ENCODE measurements around the gene PYROXD2. TPM values are rescaled to one million over a fixed set of nuclear protein-coding genes. Genes with fewer than 3 reads are reported as not detected.

Gene PYROXD2
- polyA plus RNA-seq, 1 donor from 2014 or later: 0.11 TPM

GRCh38 chr10:98337484-98337883, 77.5 kb downstream of the PYROXD2 start:
- no peaks in the 10 kb centered on the region for H4K20me1 ChIP-seq (ENCODE audit: insufficient read depth)
- no peaks in the 10 kb centered on the region for H3K27me3 ChIP-seq (ENCODE audit: insufficient read depth, low read depth, low read length)
- no peaks in the 10 kb centered on the region for H3K36me3 ChIP-seq (ENCODE audit: insufficient read depth, low read length)
- H2AFZ ChIP-seq (ENCODE audit: low read depth, low read length): no peak overlapping the region
- no peaks in the 10 kb centered on the region for H3K9me2 ChIP-seq (ENCODE audit: insufficient read depth, low read length)
- no peak overlapping the region for H3K4me2 ChIP-seq (ENCODE audit: low read length)
- no peak overlapping the region for H3K27ac ChIP-seq (ENCODE audit: low read length)
- no peak overlapping the region for H3K4me3 ChIP-seq (ENCODE audit: low read length)
- no peaks in the 10 kb centered on the region for H3F3A ChIP-seq (ENCODE audit: insufficient read depth, low read length, poor library complexity, severe bottlenecking)
- H3K9ac ChIP-seq (ENCODE audit: low read length): no peak overlapping the region
- no peaks in the 10 kb centered on the region for H3K79me2 ChIP-seq (replicated peaks; ENCODE audit: insufficient read depth, low read length)
- no peaks in the 10 kb centered on the region for H3K9me3 ChIP-seq (ENCODE audit: low read length)
- no peak for TF ChIP-seq EZH2 (IDR thresholded peaks at IDR 0.05; ENCODE audit: borderline replicate concordance, insufficient read depth, low read length, poor library complexity, severe bottlenecking)
- TF ChIP-seq EP300 (conservative IDR thresholded peaks at IDR 0.05; ENCODE audit: poor library complexity, severe bottlenecking): no peak
- no peak for TF ChIP-seq MXI1 (conservative IDR thresholded peaks at IDR 0.05; ENCODE audit: poor library complexity, severe bottlenecking)
- TF ChIP-seq SMC3 (conservative IDR thresholded peaks at IDR 0.05; ENCODE audit: poor library complexity): no peak
- TF ChIP-seq, protein P1, sequence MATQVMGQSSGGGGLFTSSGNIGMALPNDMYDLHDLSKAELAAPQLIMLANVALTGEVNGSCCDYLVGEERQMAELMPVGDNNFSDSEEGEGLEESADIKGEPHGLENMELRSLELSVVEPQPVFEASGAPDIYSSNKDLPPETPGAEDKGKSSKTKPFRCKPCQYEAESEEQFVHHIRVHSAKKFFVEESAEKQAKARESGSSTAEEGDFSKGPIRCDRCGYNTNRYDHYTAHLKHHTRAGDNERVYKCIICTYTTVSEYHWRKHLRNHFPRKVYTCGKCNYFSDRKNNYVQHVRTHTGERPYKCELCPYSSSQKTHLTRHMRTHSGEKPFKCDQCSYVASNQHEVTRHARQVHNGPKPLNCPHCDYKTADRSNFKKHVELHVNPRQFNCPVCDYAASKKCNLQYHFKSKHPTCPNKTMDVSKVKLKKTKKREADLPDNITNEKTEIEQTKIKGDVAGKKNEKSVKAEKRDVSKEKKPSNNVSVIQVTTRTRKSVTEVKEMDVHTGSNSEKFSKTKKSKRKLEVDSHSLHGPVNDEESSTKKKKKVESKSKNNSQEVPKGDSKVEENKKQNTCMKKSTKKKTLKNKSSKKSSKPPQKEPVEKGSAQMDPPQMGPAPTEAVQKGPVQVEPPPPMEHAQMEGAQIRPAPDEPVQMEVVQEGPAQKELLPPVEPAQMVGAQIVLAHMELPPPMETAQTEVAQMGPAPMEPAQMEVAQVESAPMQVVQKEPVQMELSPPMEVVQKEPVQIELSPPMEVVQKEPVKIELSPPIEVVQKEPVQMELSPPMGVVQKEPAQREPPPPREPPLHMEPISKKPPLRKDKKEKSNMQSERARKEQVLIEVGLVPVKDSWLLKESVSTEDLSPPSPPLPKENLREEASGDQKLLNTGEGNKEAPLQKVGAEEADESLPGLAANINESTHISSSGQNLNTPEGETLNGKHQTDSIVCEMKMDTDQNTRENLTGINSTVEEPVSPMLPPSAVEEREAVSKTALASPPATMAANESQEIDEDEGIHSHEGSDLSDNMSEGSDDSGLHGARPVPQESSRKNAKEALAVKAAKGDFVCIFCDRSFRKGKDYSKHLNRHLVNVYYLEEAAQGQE (IDR thresholded peaks at IDR 0.05; ENCODE audit: borderline replicate concordance): no peak
- TF ChIP-seq POLR2AphosphoS5 (IDR thresholded peaks at IDR 0.05): no peak
- TF ChIP-seq RAD21 (conservative IDR thresholded peaks at IDR 0.05): no peak
- TF ChIP-seq CTCF (IDR thresholded peaks at IDR 0.05; ENCODE audit: poor library complexity, severe bottlenecking): no peak
- no peak for TF ChIP-seq TAF1 (IDR thresholded peaks at IDR 0.05; ENCODE audit: low read depth)

Small RNA genes lying within 50 kb of the gene (small RNA-seq; reads per million reads assigned to genes)
- 0 to 0.48 (median 0) reads per million in 3 experiments for gene MIR4685

Other genes starting within 250 kb of the PYROXD2 start
- gene LOXL4, start 147.0 kb downstream of the PYROXD2 start, polyA plus RNA-seq: not detected in 2 replicates
- gene HPS1, start 31.8 kb upstream of the PYROXD2 start, polyA plus RNA-seq: 1.4 and 1.7 TPM in 2 replicates

Data from neural cell (in vitro differentiated cells).